Tibial artery (tissue), 4 donors: ENCODE data around the gene SF3B2.

ENCODE experiments used
- DNase-seq, 2 donors: peaks; one replicate each; pipeline ENCODE4 v3.0.0-alpha.2; 2019
- H3K27ac ChIP-seq, 2 donors: fragments of 200-600 bp; sonication (generic) in 1 of 2; 1 replicate in 1 of 2; 2 replicates in 1 of 2; pipeline ENCODE4 v1.5.1; 2018 to 2019; ENCODE audit warnings: mild to moderate bottlenecking in 1 of 2
- H3K27me3 ChIP-seq, 2 donors: fragments of 200-600 bp; sonication (generic) in 1 of 2; one replicate each; pipeline versions ENCODE4 v1.5.1 to v1.6.0; 2016 to 2019
- H3K36me3 ChIP-seq, 3 donors: fragments of 200-600 bp; sonication (generic) in 2 of 3; one replicate each; pipeline ENCODE4 v1.5.1; 2016 to 2019; ENCODE audit warnings: mild to moderate bottlenecking in 2 of 3
- H3K4me1 ChIP-seq, 4 donors: fragments of 200-600 bp; sonication (generic) in 2 of 4; 1 replicate in 3 of 4; 2 replicates in 1 of 4; pipeline ENCODE4 v1.5.1; 2016 to 2019
- H3K4me3 ChIP-seq, 2 donors: fragments of 200-600 bp; sonication (generic) in 1 of 2; 1 replicate in 1 of 2; 2 replicates in 1 of 2; pipeline ENCODE4 v1.5.1; 2018 to 2019; ENCODE audit warnings: mild to moderate bottlenecking in 2 of 2
- H3K9me3 ChIP-seq, 3 donors: fragments of 200-600 bp; sonication (generic) in 1 of 3; one replicate each; pipeline ENCODE4 v1.5.1; 2016 to 2019
- intact Hi-C: fragments of 100-400 bp; cut with DNase I; formaldehyde crosslinking; loops from one replicate; pipeline ENCODE4 v1.15.0; 2023; ENCODE audit warnings: low total_unique reads
- TF ChIP-seq, protein P1 (sequence below), 2 experiments: fragments of 200-600 bp in 1 of 2; fragments of 450-650 bp in 1 of 2; IDR thresholded peaks; one replicate each; pipeline ENCODE4 v1.5.1; 2017 to 2019; ENCODE audit warnings: antibody characterized with exemption in 2 of 2, mild to moderate bottlenecking in 1 of 2, moderate library complexity in 1 of 2

The SF3B2 gene, protein sequence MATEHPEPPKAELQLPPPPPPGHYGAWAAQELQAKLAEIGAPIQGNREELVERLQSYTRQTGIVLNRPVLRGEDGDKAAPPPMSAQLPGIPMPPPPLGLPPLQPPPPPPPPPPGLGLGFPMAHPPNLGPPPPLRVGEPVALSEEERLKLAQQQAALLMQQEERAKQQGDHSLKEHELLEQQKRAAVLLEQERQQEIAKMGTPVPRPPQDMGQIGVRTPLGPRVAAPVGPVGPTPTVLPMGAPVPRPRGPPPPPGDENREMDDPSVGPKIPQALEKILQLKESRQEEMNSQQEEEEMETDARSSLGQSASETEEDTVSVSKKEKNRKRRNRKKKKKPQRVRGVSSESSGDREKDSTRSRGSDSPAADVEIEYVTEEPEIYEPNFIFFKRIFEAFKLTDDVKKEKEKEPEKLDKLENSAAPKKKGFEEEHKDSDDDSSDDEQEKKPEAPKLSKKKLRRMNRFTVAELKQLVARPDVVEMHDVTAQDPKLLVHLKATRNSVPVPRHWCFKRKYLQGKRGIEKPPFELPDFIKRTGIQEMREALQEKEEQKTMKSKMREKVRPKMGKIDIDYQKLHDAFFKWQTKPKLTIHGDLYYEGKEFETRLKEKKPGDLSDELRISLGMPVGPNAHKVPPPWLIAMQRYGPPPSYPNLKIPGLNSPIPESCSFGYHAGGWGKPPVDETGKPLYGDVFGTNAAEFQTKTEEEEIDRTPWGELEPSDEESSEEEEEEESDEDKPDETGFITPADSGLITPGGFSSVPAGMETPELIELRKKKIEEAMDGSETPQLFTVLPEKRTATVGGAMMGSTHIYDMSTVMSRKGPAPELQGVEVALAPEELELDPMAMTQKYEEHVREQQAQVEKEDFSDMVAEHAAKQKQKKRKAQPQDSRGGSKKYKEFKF

DNA sequence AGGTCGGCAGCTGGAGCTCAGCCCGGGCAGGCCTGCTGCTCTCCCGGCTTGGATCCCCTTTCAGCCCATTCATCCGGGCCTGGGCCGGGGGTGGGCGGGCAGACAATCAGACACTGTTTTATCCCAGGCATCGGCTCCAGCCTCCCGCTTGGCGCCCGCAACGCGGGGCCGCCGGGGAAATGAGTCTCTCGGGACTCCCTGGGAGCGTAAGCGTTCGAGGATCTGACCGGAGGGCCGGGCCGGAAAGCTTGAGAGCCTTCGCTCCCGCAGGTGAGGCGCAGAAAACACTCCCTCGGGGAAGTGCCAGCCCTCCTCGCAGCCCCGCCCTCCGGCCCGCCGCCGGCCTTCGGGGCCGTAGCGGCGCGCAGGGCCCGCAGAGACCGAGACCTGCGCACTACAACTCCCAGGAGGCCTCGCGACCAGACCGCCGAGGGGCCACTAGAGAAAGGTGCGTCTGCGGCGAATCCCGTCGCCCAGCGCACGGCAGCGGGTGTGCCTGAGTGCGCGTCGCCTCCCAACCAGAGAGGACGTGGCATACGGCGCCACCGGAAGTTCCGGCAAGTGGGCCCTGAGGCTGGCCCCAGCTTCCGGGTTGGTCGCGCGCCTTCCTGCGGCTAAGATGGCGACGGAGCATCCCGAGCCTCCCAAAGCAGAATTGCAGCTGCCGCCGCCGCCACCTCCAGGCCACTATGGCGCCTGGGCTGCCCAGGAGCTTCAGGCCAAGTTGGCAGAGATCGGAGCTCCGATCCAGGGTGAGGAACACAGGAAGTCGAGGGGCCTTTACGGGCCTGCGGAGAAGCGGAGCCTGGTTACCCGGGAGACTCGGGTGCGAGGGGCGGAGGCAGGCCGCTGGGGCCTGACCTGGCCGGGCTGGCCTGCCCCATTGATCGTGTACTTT, at the start of gene SF3B2:
TSS of gene SF3B2 (plus strand) at position 599 of the 898 bp plus-strand sequence. CDS start at position 620, 21 bp downstream.
- Histone ChIP-seq H3K36me3 (peaks cover 24 to 31% (median 28%) of the 10 kb centered on the region in 3 donors), H3K4me1 (peaks cover 0 to 46% (median 31%) of the 10 kb centered on the region in 4 donors), H3K27me3 (peaks cover 0 to 11% of the 10 kb centered on the region in 2 donors), H3K27ac (peak within 1 kb of the TSS; percentile 83 to 89), H3K4me3 (peak within 1 kb of the TSS; percentile 78 to 86), H3K9me3 (no peaks in the 10 kb centered on the region)
- TF ChIP-seq, protein P1, sequence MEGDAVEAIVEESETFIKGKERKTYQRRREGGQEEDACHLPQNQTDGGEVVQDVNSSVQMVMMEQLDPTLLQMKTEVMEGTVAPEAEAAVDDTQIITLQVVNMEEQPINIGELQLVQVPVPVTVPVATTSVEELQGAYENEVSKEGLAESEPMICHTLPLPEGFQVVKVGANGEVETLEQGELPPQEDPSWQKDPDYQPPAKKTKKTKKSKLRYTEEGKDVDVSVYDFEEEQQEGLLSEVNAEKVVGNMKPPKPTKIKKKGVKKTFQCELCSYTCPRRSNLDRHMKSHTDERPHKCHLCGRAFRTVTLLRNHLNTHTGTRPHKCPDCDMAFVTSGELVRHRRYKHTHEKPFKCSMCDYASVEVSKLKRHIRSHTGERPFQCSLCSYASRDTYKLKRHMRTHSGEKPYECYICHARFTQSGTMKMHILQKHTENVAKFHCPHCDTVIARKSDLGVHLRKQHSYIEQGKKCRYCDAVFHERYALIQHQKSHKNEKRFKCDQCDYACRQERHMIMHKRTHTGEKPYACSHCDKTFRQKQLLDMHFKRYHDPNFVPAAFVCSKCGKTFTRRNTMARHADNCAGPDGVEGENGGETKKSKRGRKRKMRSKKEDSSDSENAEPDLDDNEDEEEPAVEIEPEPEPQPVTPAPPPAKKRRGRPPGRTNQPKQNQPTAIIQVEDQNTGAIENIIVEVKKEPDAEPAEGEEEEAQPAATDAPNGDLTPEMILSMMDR (IDR thresholded peaks at IDR 0.05): peak in 1 of 2 experiments; percentile 17
- peak; percentile 97 to 99 for DNase-seq
- intact Hi-C loops: no loop called here

DNA sequence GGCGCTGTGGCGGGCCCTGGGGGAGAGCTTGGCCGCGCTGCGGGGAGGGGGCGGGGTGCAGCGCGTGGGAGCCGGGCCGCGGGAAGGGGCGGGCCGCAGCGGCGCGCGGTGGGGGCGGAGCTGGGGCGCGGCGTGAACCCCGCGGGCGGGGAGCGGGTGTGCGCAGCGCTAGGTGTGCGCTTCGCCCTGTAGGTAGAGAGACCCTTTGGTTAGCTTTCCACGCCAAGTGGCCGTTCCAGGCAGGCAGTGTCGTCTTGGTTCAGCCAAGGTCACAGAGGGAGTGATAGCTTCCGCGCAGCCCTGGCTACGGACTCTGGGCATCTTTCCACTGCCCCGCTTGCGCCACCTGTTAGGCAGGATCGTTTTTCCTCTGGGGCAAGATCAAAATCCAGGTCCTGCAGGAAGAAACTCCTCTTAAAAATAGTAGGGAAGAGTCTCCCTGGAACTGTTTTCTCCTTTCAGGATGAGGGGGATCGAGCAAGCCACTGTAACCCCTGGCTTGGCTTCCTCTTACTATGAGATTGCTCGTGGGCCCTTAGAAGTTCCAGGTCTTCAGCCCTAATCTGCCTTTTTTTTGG, 49.4 kb upstream of the SF3B2 start:
- H3K27ac ChIP-seq: peak overlapping the region; percentile 87 to 93
- TF ChIP-seq, protein P1 (IDR thresholded peaks at IDR 0.05): no peak
- no peaks in the 10 kb centered on the region for H3K9me3 ChIP-seq
- H3K27me3 ChIP-seq: no peaks in the 10 kb centered on the region
- H3K4me1 ChIP-seq: peaks cover 0 to 33% (median 21%) of the 10 kb centered on the region in 4 donors
- intact Hi-C loops: loop anchor here (5.0 kb wide), 1 partner anchor 40 kb away; the partner anchor contains the start of gene SART1
- peaks cover 32 to 59% (median 41%) of the 10 kb centered on the region in 3 donors for H3K36me3 ChIP-seq
- peak overlapping the region; percentile 83 to 84 for H3K4me3 ChIP-seq
- DNase-seq: peak; percentile 48 to 80

DNA sequence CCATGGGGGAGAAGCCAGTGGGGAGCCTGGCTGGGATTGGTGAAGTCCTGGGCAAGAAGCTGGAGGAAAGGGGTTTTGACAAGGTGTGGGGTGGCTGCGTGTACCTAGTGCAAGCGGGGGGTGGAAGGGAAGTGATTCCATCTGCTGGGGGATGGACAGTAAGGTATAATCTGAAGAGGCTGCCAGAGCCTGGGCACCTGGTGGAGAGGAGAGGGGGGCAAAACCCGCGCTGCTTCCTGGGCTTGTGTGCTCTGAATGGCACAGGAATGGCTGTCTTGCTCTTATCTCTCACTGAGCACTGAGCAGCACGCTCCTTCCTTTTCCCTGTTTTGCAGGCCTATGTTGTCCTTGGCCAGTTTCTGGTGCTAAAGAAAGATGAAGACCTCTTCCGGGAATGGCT, 48.9 kb upstream of the SF3B2 start:
- peaks cover 0 to 33% (median 21%) of the 10 kb centered on the region in 4 donors for H3K4me1 ChIP-seq
- peak overlapping the region; percentile 87 to 93 for H3K27ac ChIP-seq
- no peak for DNase-seq
- H3K36me3 ChIP-seq: peaks cover 26 to 53% (median 35%) of the 10 kb centered on the region in 3 donors
- TF ChIP-seq, protein P1 (IDR thresholded peaks at IDR 0.05): no peak
- peak overlapping the region; percentile 83 to 84 for H3K4me3 ChIP-seq
- no peaks in the 10 kb centered on the region for H3K9me3 ChIP-seq
- intact Hi-C loops: loop anchor here (5.0 kb wide), 1 partner anchor 41 kb away; the partner anchor contains the start of gene SART1
- no peaks in the 10 kb centered on the region for H3K27me3 ChIP-seq

DNA sequence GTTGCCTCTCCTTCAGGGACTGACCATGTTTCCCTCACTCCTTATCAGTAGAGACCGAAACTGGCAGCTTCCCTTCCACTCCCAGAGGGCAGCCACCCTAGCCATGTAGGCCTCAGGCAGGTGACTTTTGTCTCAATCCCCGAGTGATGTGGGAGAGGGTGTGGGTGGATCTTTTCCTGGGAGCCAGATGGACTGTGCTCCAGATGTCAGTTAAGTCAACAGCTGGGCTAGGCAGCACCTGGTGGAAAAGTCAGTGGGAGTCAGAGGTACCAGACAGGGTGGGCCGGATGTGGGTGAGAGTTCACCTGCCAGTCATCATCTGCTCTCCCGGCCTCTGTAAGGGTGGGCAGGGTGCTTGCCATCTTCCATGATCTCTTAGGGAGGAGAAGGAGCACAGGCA, 48.0 kb upstream of the SF3B2 start:
- DNase-seq: no peak
- H3K27me3 ChIP-seq: no peaks in the 10 kb centered on the region
- intact Hi-C loops: loop anchor here (5.0 kb wide), 1 partner anchor 42 kb away; the partner anchor contains the start of gene SART1
- H3K4me3 ChIP-seq: no peak overlapping the region
- H3K27ac ChIP-seq: peak overlapping the region; percentile 1 to 8
- H3K9me3 ChIP-seq: no peaks in the 10 kb centered on the region
- peaks cover 18 to 44% (median 26%) of the 10 kb centered on the region in 3 donors for H3K36me3 ChIP-seq
- H3K4me1 ChIP-seq: peaks cover 0 to 33% (median 21%) of the 10 kb centered on the region in 4 donors
- TF ChIP-seq, protein P1 (IDR thresholded peaks at IDR 0.05): no peak
